ENCODE results near the gene AP5M1. TPM values are rescaled to one million over a fixed set of nuclear protein-coding genes. Genes with fewer than 3 reads are reported as not detected.

The AP5M1 gene
- total RNA-seq, 1 experiment from 2014 or later, result 28.3 TPM

DNA sequence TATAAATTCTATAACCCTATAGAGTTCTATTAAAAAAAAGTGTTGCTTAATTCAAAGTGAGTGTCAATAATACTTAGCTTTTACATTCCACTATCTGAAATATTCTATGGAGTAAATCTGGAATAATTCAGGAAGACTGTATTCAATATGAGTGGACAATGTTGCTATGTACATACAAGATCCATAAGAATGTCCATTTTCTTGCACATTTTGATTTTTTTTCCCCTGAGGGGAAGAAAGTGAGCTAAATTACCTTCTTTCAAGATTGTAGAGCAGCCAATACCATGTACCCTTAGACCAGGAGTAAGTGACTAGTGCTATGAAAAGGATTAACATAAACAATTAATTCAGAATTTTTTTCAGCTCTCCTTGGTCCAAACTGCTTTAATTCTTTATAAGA, 25.5 kb upstream of the AP5M1 start:
- Histone ChIP-seq H3K9me2 (ENCODE audit: insufficient read depth) (no peaks in the 10 kb centered on the region), H3K9me3 (ENCODE audit: insufficient read depth, low read depth) (no peaks in the 10 kb centered on the region), H3K36me3 (ENCODE audit: low read depth) (0 out of 2 replicates have a peak, but pooled peaks cover 8% of the 10 kb centered on the region), H3K79me2 (ENCODE audit: low read depth) (no peaks in the 10 kb centered on the region), H3K27ac (no peak overlapping the region), H2AFZ (no peak overlapping the region), H3F3A (ENCODE audit: insufficient read depth, low read depth) (no peaks in the 10 kb centered on the region), H4K20me1 (ENCODE audit: insufficient read depth) (no peaks in the 10 kb centered on the region), H3K4me1 (replicated peaks; ENCODE audit: insufficient read depth) (no peaks in the 10 kb centered on the region), H3K4me3 (no peak overlapping the region), H3K27me3 (ENCODE audit: insufficient read depth, low read depth) (no peaks in the 10 kb centered on the region), H3K4me2 (no peak overlapping the region)
- CTCF ChIA-PET, result no interaction called here
- TF ChIP-seq, protein P1, sequence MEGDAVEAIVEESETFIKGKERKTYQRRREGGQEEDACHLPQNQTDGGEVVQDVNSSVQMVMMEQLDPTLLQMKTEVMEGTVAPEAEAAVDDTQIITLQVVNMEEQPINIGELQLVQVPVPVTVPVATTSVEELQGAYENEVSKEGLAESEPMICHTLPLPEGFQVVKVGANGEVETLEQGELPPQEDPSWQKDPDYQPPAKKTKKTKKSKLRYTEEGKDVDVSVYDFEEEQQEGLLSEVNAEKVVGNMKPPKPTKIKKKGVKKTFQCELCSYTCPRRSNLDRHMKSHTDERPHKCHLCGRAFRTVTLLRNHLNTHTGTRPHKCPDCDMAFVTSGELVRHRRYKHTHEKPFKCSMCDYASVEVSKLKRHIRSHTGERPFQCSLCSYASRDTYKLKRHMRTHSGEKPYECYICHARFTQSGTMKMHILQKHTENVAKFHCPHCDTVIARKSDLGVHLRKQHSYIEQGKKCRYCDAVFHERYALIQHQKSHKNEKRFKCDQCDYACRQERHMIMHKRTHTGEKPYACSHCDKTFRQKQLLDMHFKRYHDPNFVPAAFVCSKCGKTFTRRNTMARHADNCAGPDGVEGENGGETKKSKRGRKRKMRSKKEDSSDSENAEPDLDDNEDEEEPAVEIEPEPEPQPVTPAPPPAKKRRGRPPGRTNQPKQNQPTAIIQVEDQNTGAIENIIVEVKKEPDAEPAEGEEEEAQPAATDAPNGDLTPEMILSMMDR (conservative IDR thresholded peaks at IDR 0.05), result no peak
- no peak for TF ChIP-seq EZH2 (IDR thresholded peaks at IDR 0.05; ENCODE audit: low read depth)
- no peak for DNase-seq
- POLR2A ChIA-PET (ENCODE audit: unreplicated experiment), result no interaction called here
- intact Hi-C loops (cut with micrococcal nuclease; ENCODE audit: unreplicated experiment), result no loop called here
- BruUV-seq (replicated peaks), result no TSS peak

GRCh38 chr14:57244106-57244505, 24.7 kb upstream of the AP5M1 start:
- H3F3A ChIP-seq (ENCODE audit: insufficient read depth, low read depth), result no peaks in the 10 kb centered on the region
- H3K79me2 ChIP-seq (ENCODE audit: low read depth), result no peaks in the 10 kb centered on the region
- no peak overlapping the region for H3K27ac ChIP-seq
- BruUV-seq (replicated peaks), result no TSS peak
- intact Hi-C loops (cut with micrococcal nuclease; ENCODE audit: unreplicated experiment), result no loop called here
- 0 out of 2 replicates have a peak, but pooled peaks cover 8% of the 10 kb centered on the region for H3K36me3 ChIP-seq (ENCODE audit: low read depth)
- TF ChIP-seq EZH2 (IDR thresholded peaks at IDR 0.05; ENCODE audit: low read depth), result no peak
- TF ChIP-seq, protein P1 (conservative IDR thresholded peaks at IDR 0.05), result no peak
- CTCF ChIA-PET, result no interaction called here
- H3K9me2 ChIP-seq (ENCODE audit: insufficient read depth), result no peaks in the 10 kb centered on the region
- DNase-seq, result no peak
- H3K27me3 ChIP-seq (ENCODE audit: insufficient read depth, low read depth), result no peaks in the 10 kb centered on the region
- POLR2A ChIA-PET (ENCODE audit: unreplicated experiment), result no interaction called here
- no peak overlapping the region for H3K4me3 ChIP-seq
- no peaks in the 10 kb centered on the region for H4K20me1 ChIP-seq (ENCODE audit: insufficient read depth)
- no peak overlapping the region for H2AFZ ChIP-seq
- no peaks in the 10 kb centered on the region for H3K9me3 ChIP-seq (ENCODE audit: insufficient read depth, low read depth)
- H3K4me2 ChIP-seq, result no peak overlapping the region
- H3K4me1 ChIP-seq (replicated peaks; ENCODE audit: insufficient read depth), result no peaks in the 10 kb centered on the region

DNA sequence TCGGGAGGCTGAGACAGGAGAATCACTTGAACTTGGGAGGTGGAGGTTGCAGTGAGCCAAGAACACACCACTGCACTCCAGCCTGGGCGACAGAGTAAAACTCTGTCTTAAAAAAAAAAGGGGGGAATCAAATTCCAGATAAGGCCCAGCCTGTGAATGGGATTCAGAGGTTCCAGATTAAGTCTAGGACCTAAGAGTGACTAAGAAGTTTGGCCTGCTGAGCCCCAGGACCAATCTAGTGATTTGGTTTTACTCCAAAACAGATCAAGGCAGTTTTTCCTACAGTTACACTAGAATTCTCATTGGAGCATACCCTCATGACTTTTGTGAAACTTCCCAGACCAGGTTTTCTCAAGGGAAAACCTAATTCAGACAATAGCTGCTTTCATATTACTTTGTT, 22.8 kb upstream of the AP5M1 start:
- H3K27ac ChIP-seq, result no peak overlapping the region
- no peak overlapping the region for H2AFZ ChIP-seq
- no peaks in the 10 kb centered on the region for H4K20me1 ChIP-seq (ENCODE audit: insufficient read depth)
- intact Hi-C loops (cut with micrococcal nuclease; ENCODE audit: unreplicated experiment), result no loop called here
- no peaks in the 10 kb centered on the region for H3K27me3 ChIP-seq (ENCODE audit: insufficient read depth, low read depth)
- no TSS peak for BruUV-seq (replicated peaks)
- no peak for DNase-seq
- H3K4me1 ChIP-seq (replicated peaks; ENCODE audit: insufficient read depth), result no peaks in the 10 kb centered on the region
- ChIA-PET CTCF (no interaction called here), POLR2A (ENCODE audit: unreplicated experiment) (no interaction called here)
- H3K9me2 ChIP-seq (ENCODE audit: insufficient read depth), result no peaks in the 10 kb centered on the region
- H3K36me3 ChIP-seq (ENCODE audit: low read depth), result 0 out of 2 replicates have a peak, but pooled peaks cover 8% of the 10 kb centered on the region
- TF ChIP-seq EZH2 (IDR thresholded peaks at IDR 0.05; ENCODE audit: low read depth), result no peak
- TF ChIP-seq, protein P1 (conservative IDR thresholded peaks at IDR 0.05), result no peak
- H3K4me3 ChIP-seq, result no peak overlapping the region
- peaks cover 8% of the 10 kb centered on the region; the same call in 1 of the 2 replicates for H3K79me2 ChIP-seq (ENCODE audit: low read depth)
- no peak overlapping the region for H3K4me2 ChIP-seq
- H3F3A ChIP-seq (ENCODE audit: insufficient read depth, low read depth), result no peaks in the 10 kb centered on the region
- H3K9me3 ChIP-seq (ENCODE audit: insufficient read depth, low read depth), result no peaks in the 10 kb centered on the region

Data from PC-9 (cell line).